Astrocyte of the cerebellum (primary cell): ENCODE results near the gene DLX2.

Source experiments
- DNase-seq: peaks from one replicate; pipeline ENCODE4 v3.0.0-alpha.2; 2011; ENCODE audit warnings: low read depth
- H3K4me3 ChIP-seq: 2 replicates; pipeline ENCODE4 v1.5.1; 2011; ENCODE audit warnings: mild to moderate bottlenecking, low read depth, low read length, moderate library complexity
- in situ Hi-C: cut with HindIII; loops from 2 replicates; pipeline ENCODE4 v1.10.0; 2017; ENCODE audit warnings: low sequenced_read_pairs
- TF ChIP-seq, protein P1 (sequence below): IDR thresholded peaks from 2 replicates; pipeline ENCODE4 v1.5.1; 2012; ENCODE audit warnings: low read length, low read depth, moderate library complexity, mild to moderate bottlenecking; ENCODE audit errors: missing control alignments

DLX2 gene

GRCh38 chr2:172135446-172135845 lies 32.7 kb upstream of the DLX2 start:
- in situ Hi-C loops = no loop called here
- H3K4me3 ChIP-seq = no peak overlapping the region
- TF ChIP-seq, protein P1, sequence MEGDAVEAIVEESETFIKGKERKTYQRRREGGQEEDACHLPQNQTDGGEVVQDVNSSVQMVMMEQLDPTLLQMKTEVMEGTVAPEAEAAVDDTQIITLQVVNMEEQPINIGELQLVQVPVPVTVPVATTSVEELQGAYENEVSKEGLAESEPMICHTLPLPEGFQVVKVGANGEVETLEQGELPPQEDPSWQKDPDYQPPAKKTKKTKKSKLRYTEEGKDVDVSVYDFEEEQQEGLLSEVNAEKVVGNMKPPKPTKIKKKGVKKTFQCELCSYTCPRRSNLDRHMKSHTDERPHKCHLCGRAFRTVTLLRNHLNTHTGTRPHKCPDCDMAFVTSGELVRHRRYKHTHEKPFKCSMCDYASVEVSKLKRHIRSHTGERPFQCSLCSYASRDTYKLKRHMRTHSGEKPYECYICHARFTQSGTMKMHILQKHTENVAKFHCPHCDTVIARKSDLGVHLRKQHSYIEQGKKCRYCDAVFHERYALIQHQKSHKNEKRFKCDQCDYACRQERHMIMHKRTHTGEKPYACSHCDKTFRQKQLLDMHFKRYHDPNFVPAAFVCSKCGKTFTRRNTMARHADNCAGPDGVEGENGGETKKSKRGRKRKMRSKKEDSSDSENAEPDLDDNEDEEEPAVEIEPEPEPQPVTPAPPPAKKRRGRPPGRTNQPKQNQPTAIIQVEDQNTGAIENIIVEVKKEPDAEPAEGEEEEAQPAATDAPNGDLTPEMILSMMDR = no peak
- DNase-seq = no peak

DNA sequence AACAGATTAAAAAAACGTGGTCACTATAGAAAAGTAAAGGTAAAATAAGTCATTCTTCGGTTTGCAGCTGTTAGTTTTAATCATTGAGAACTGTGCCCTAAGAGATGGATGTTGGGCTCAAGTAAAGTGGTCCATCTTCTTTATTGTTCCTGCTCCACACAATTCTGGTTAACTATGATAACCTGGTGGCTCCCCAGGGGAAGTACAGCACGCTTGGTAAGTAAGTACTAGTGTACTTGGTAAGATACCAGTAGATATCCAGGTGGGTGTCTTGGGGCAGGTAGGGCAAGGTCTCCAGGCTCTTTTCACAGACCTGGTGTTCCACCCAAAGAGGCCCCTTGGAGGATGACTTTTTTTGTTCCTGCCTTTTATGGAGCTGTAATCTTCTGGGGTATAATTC lies 31.6 kb upstream of the DLX2 start:
- in situ Hi-C loops = no loop called here
- TF ChIP-seq, protein P1 = peak; percentile 5
- no peak for DNase-seq
- H3K4me3 ChIP-seq = no peak overlapping the region

- in situ Hi-C loops = no loop called here
- H3K4me3 ChIP-seq = no peak overlapping the region
- no peak for DNase-seq
- TF ChIP-seq, protein P1 = no peak
Measured at GRCh38 chr2:172131713-172132555, 29.2 kb upstream of the DLX2 start.

GRCh38 chr2:172129404-172129803 lies 26.7 kb upstream of the DLX2 start:
- TF ChIP-seq, protein P1 = no peak
- in situ Hi-C loops = no loop called here
- no peak for DNase-seq
- H3K4me3 ChIP-seq = no peak overlapping the region

DNA sequence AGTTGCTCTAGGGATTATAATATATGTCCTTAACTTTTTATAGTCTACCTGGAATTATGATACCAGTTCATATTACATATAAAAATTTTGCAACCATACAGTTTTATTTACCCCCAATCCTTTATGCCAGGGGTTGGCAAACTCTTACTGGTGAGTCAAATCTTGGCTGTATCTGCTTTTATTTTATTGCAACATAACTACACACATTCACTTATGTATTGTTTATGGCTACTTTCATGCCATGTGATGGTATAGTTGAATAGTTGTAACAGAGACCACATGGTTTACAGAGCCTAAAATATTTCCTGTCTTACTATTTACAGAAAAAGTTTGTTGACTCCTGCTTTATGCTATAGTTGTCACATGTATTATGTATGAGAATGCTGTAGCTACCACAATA lies 25.8 kb upstream of the DLX2 start:
- in situ Hi-C loops = no loop called here

GRCh38 chr2:172120118-172120517 lies 17.4 kb upstream of the DLX2 start:
- TF ChIP-seq, protein P1 = no peak
- DNase-seq = no peak
- in situ Hi-C loops = no loop called here
- no peak overlapping the region for H3K4me3 ChIP-seq

More for the DNA sequence above, 25.8 kb upstream of the DLX2 start:
- TF ChIP-seq, protein P1 = no peak
- no peak overlapping the region for H3K4me3 ChIP-seq
- DNase-seq = no peak
